GM19438 (cell line): ENCODE measurements around the gene RELB.
"Not testable (repeated sequence)": the region's sequence is repeated elsewhere in the genome, so short reads cannot be mapped to it uniquely, and the experiment has no call there.

ENCODE experiments used
- ATAC-seq: cut with Tn5 transposase; IDR thresholded peaks from one replicate; pipeline ENCODE4 v1.9.1; 2021; ENCODE audit warnings: low read depth; ENCODE audit not compliant: unreplicated experiment

RELB gene

GRCh38 chr19:44986389-44986788 is 14.9 kb upstream of the RELB start:
- no peak for ATAC-seq

DNA sequence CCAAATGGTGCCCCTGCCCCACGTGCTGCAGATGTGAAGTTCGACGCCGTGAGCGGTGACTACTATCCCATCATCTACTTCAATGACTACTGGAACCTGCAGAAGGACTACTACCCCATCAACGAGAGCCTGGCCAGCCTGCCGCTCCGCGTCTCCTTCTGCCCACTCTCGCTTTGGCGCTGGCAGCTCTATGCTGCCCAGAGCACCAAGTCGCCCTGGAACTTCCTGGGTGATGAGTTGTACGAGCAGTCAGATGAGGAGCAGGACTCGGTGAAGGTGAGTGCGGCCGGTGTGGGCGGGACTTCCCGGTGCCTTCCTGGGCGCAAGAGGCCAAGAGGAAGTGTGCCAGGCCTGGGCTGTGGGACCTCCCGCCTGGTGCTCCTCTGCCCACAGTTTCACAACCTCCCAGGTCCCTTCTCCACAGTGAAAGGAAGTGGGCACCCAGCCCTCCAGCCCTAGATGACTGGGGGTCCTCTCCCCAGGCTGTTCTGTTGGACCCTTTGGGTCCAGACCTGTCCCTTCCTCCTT is 14.1 kb upstream of the RELB start:
- no peak for ATAC-seq

- no peak for ATAC-seq
Measured at GRCh38 chr19:44988273-44988672, 13.0 kb upstream of the RELB start.

GRCh38 chr19:44988896-44989556 is 12.2 kb upstream of the RELB start:
- no peak for ATAC-seq

- ATAC-seq, result no peak
Measured at GRCh38 chr19:44990459-44990858, 10.8 kb upstream of the RELB start.

DNA sequence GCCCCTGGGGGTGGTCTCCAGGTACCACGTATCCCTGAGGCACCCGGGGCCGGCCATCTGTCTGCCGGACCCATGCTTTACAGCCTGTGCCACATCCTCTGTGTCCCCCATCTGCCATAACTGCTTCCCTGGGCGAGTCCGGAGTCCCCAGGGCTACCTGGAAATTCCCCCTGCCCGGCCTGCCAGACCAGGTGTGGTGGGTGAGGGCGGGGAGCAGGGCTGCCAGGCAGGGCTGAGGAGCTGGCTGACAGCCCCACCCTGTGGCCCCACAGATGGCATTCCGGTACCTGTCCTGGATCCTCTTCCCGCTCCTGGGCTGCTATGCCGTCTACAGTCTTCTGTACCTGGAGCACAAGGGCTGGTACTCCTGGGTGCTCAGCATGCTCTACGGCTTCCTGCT is 10.3 kb upstream of the RELB start:
- no peak for ATAC-seq

DNA sequence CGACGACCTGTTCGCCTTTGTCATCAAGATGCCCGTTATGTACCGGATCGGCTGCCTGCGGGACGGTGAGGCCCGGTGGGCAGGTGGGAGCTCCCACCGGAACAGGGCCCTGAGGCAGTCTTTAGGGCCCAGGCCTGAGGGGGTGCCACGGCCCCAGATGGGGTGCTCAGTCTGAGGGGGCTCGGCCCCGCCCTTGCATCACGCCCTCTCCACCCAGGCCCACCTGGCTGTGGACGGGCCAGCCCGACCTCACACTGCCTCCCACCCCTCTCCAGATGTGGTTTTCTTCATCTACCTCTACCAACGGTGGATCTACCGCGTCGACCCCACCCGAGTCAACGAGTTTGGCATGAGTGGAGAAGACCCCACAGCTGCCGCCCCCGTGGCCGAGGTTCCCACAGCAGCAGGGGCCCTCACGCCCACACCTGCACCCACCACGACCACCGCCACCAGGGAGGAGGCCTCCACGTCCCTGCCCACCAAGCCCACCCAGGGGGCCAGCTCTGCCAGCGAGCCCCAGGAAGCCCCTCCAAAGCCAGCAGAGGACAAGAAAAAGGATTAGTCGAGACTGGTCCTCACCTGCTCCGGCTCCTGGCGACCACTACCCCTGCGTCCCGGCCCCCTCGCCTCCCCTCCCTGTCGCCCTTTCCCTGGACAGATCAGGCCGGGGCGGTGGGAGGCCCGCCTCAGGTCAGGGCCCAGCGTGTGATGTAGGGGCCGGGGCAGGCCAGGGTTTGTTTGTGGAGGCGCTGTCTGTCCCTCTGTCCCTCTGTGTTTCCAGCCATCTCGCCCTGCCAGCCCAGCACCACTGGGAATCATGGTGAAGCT is 8.7 kb upstream of the RELB start:
- no peak for ATAC-seq

DNA sequence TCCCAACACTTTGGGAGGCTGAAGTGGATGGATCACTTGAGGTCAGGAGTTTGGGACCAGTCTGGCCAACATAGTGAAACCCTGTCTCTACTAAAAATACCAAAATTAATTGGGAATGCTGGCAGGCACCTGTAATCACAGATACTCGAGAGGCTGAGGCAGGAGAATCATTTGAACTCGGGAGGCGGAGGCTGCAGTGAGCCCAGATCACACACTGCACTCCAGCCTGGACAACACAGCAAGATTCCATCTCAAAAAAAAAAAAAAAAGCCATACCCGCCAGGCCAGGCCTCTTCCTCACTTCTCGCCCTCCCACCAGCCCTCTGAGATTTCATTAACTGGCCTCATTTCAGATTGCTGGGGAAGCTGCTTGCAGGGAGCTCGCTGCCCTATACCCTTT is 7.7 kb upstream of the RELB start:
- no peak for ATAC-seq

- no peak for ATAC-seq
Measured at GRCh38 chr19:44993926-44994537, 7.2 kb upstream of the RELB start.

DNA sequence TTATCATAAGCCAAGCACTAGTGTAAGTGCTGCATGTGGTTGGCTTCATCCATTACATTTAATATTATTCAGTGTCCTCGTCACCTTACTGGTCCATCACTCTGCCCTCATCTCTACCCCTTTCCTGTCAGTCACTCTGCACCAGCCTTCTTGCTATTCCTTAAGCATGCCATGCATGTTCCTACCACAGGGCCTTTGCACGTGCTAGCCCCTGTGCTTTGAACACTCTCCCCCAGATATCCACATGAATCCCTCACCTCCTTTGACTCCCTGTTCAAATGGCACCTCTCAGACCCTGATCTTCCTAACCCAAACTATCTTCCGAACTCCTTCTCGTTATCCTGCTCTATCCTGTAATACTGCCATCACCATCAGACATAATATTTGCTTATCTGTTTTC is 3.2 kb upstream of the RELB start:
- ATAC-seq, result no peak

DNA sequence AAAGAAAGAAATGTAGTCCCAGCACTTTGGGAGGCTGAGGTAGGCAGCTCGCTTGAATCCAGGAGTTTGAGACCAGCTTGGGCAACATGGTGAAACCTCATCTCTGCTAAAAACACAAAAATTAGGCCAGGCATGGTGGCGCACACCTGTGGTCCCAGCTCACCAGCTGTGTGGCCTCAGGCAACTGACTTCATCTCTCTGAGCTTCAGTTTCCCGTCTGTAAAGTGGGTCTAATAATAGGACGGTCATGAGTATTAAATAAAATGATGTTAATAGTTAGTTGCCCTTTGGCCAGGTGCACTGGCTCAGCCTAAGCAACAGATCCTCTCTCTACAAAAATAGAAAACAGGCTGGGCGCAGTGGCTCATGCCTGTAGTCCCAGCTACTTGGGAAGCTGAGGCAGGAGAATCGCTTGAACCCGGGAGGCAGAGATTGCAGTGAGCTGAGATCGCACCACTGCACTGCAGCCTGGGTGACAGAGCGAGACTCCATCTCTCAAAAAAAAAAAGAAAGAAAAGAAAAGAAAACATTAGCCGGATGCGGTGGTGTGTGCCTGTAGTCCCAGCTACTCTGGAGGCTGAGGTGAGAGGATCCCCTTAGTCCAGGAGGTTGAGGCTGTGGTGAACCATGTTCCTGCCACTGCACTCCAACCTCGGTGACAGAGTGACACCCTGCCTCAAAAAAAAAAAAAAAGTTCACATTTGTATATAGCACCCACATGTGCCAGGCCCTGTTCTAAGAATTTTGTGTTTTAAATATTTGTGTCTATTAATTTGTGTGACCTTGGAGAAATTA is 1.9 kb upstream of the RELB start:
- ATAC-seq, result not testable (repeated sequence)

- not testable (repeated sequence) for ATAC-seq
Measured at GRCh38 chr19:45000665-45001064, 599 bp upstream of the RELB start.

- ATAC-seq, result no peak
Measured at GRCh38 chr19:45003485-45003884, 2.2 kb downstream of the RELB start.

DNA sequence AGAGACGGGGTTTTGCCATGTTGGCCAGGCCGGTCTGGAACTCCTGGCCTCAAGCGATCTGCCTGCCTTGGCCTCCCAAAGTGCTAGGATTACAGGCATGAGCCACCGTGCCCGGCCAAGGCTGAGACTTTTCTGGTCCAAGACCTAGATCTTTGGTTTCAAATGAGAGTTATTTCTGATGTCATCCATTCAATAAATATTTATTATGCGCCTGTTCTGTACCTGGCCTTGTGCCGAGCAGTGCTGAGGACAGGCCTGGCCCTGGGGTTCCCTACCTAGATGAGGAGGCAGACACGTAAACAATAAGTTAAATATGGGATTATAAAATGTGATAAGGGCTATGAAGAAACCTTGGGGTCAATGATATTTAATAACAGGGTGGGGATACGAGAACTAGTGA is 4.5 kb downstream of the RELB start:
- no peak for ATAC-seq

DNA sequence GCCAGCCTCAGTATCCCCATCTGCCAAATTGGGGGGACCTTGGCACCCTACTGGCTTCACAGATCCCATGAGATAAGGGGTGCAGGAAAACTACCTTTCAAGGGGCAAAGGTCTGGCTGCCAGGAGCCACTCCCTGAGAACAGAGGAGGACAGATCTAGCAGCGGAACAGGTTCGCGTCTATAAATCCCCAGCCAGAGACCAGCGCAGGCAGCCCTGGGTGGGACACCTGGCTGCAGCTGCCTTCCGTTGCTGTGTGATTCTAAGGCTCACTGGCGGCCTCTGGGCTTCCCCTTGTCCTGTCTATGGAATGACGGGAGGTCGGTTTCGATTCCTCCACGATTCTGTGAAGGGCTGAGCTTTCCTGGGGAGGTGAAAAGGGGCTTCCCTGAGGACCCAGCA is 7.3 kb downstream of the RELB start:
- ATAC-seq, result no peak

DNA sequence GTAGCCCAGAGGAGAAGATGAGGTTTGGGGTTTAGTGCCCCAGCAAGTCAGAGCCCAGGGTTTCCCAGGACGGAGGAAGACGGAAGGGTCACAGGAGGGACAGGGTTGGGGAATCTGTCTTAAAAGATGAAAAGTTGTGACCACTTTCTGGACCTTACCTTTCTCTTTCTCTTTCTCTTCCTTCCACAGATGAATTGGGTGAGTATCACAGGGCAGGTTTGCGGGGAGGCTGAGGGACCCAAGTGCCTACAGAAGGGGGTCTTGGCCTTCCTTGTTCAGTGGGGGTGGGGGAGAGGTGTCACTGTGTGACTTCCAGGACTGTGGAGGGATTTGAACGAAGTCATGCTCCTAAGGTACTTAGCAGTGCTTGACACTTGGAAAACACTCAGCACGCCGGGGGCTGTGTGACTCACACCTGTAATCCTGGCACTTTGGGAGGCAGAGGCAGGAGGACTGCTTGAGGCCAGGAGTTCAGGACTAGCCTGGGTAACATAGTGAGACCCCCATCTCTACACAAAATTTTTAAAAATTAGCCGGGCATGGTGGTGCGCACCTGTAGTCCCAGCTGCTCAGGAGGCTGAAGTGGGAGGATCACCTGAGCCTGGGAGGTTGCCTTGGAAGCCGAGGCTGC is 8.5 kb downstream of the RELB start:
- ATAC-seq, result no peak

GRCh38 chr19:45010306-45010705 is 9.0 kb downstream of the RELB start:
- no peak for ATAC-seq

DNA sequence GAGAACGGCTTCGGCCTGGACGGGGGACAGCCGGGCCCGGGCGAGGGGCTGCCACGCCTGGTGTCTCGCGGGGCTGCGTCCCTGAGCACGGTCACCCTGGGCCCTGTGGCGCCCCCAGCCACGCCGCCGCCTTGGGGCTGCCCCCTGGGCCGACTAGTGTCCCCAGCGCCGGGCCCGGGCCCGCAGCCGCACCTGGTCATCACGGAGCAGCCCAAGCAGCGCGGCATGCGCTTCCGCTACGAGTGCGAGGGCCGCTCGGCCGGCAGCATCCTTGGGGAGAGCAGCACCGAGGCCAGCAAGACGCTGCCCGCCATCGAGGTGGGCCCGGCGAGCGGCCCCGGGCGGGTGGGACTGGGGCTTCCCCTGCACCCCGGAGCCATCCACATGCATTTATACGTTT is 10.7 kb downstream of the RELB start:
- ATAC-seq, result no peak

DNA sequence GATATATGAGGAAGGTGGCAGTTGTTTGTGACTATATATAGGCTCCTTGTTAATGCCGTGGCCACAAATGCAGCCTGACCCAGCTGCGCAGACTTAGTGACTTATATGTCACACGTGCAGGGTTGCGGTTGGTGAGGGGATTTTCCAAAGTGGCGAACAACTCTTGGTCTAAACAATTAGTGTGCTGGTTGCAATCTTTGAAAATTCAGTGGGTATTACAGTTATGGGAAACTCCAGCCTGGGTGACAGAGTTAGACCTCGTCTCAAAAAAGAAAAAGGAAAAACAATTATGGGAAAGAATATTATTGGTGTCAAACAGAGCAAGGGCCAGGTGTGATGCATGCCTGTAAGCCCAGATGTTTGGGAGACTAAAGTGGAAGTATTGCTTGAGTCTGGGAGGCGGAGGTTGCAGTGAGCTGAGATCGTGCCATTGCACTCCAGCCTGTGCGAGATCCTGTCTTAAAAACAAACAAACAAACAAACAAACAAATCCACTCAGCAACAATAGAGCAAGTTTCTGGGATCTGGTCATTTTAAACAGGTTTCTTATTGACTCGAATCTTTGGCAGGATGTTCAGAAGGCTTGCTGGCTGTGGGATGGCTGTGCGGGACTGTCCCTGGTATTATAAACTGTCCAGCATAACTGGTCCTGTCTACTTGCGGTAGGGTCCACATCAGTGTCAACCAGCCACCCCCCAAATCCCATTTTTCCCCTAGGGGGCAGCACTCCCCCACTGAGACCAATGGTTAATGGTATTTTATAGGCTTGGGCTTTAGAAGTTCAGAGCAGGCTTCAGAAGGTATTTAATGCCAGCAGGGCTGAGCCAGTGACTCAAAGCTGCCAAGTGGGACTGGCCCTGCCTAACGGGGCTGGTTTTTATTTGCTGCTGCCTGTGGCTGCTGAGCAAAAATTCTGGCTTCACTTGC is 15.4 kb downstream of the RELB start:
- ATAC-seq, result peak; percentile 59
